AG04450 (cell line): ENCODE results near the gene SOX1. TPM values are rescaled to one million over a fixed set of nuclear protein-coding genes. Genes with fewer than 3 reads are reported as not detected.

Source experiments
- CTCF ChIA-PET: fragments of 300-600, 350-600 bp; formaldehyde crosslinking; extraction: SDS; loops from one replicate; lab custom pipeline; 2022; ENCODE audit warnings: antibody characterized with exemption, inconsistent platforms; lab: Charles Lee
- POLR2A ChIA-PET: fragments of 350-600 bp; formaldehyde crosslinking; extraction: SDS; loops from one replicate; lab custom pipeline; 2021; ENCODE audit warnings: antibody characterized with exemption, inconsistent platforms; lab: Yijun Ruan, JAX
- DNase-seq: peaks from one replicate; pipeline ENCODE4 v3.0.0-alpha.2; 2011; ENCODE audit warnings: low read depth, low spot score
- H3K27ac ChIP-seq: one replicate; pipeline ENCODE4 v1.5.1; 2012; ENCODE audit warnings: low read depth, low read length, control low read depth
- H3K27me3 ChIP-seq: one replicate; pipeline ENCODE4 v1.6.0; 2012; ENCODE audit warnings: low read length; ENCODE audit not compliant: control insufficient read depth, insufficient read depth
- H3K4me3 ChIP-seq: 2 replicates; pipeline ENCODE4 v1.5.1; 2011; ENCODE audit warnings: mild to moderate bottlenecking, low read depth, low read length, control low read depth
- H3K9me3 ChIP-seq: 2 replicates; pipeline ENCODE4 v1.5.1; 2012; ENCODE audit warnings: low read length; ENCODE audit not compliant: control insufficient read depth, insufficient read depth
- CTCF ChIP-seq: IDR thresholded peaks from 2 replicates; pipeline ENCODE4 v1.5.1; 2011; ENCODE audit warnings: low read depth, low read length, control low read depth, inconsistent platforms
- polyA plus RNA-seq: library from polyadenylated mRNA; depleted of rRNA; stranded (reverse); fragments of >200 nt; gene quantifications from 2 replicates; pipeline ENCODE4 v1.2.3, GENCODE V29; 2011

SOX1 gene
- polyA plus RNA-seq, 1 experiment = not detected

GRCh38 chr13:112061367-112062061 lies 5.4 kb upstream of the SOX1 start:
- no peak for DNase-seq
- Histone ChIP-seq H3K27me3 (peaks cover 73% of the 10 kb centered on the region), H3K4me3 (no peak overlapping the region), H3K27ac (no peak overlapping the region), H3K9me3 (peaks cover 7% of the 10 kb centered on the region; the same call in 1 of the 2 replicates)
- CTCF ChIA-PET = no interaction called here
- no peak for TF ChIP-seq CTCF
- POLR2A ChIA-PET = no interaction called here

- Histone ChIP-seq H3K27me3 (peaks cover 69% of the 10 kb centered on the region), H3K4me3 (no peak overlapping the region), H3K9me3 (peaks cover 7% of the 10 kb centered on the region; the same call in 1 of the 2 replicates), H3K27ac (no peak overlapping the region)
- TF ChIP-seq CTCF = no peak
- CTCF ChIA-PET = no interaction called here
- DNase-seq = no peak
- POLR2A ChIA-PET = no interaction called here
Measured at GRCh38 chr13:112062072-112062567, 4.8 kb upstream of the SOX1 start.

GRCh38 chr13:112062571-112063570 lies 4.1 kb upstream of the SOX1 start:
- ChIA-PET CTCF (no interaction called here), POLR2A (no interaction called here)
- no peak for TF ChIP-seq CTCF
- peaks cover 3% of the 10 kb centered on the region; the same call in 1 of the 2 replicates for H3K9me3 ChIP-seq
- H3K27me3 ChIP-seq = peaks cover 70% of the 10 kb centered on the region
- H3K27ac ChIP-seq = no peak overlapping the region
- no peak overlapping the region for H3K4me3 ChIP-seq
- DNase-seq = no peak

- Histone ChIP-seq H3K4me3 (no peak overlapping the region), H3K9me3 (peaks cover 3% of the 10 kb centered on the region; the same call in 1 of the 2 replicates), H3K27me3 (peaks cover 61% of the 10 kb centered on the region), H3K27ac (no peak overlapping the region)
- POLR2A ChIA-PET = no interaction called here
- DNase-seq = no peak
- CTCF ChIA-PET = no interaction called here
- TF ChIP-seq CTCF = no peak
Measured at GRCh38 chr13:112063807-112064206, 3.1 kb upstream of the SOX1 start.
